H9 (cell line): ENCODE measurements around the gene SHANK1. TPM values are rescaled to one million over a fixed set of nuclear protein-coding genes. Genes with fewer than 3 reads are reported as not detected.

Source experiments
- DNase-seq: peaks from one replicate; pipeline ENCODE4 v3.0.0-alpha.2; 2017
- H2AFZ ChIP-seq: one replicate; pipeline ENCODE4 v1.6.1; 2013; ENCODE audit warnings: mild to moderate bottlenecking, low read length, control low read depth, moderate library complexity
- H2AK5ac ChIP-seq: 2 replicates; pipeline ENCODE4 v1.6.1; 2013; ENCODE audit warnings: low read length, control low read depth, mixed read lengths; ENCODE audit not compliant: insufficient read length
- H2BK120ac ChIP-seq: one replicate; pipeline ENCODE4 v1.6.1; 2013; ENCODE audit warnings: low read depth, mild to moderate bottlenecking, low read length, control low read depth, inconsistent platforms; ENCODE audit not compliant: poor library complexity, severe bottlenecking
- H2BK12ac ChIP-seq: 2 replicates; pipeline ENCODE4 v1.6.1; 2013; ENCODE audit warnings: low read length, control low read depth, mixed read lengths, low read depth; ENCODE audit not compliant: insufficient read length
- H2BK15ac ChIP-seq: 2 replicates; pipeline ENCODE4 v1.6.1; 2013; ENCODE audit warnings: low read depth, low read length, control low read depth
- H2BK20ac ChIP-seq: one replicate; pipeline ENCODE4 v1.6.1; 2013; ENCODE audit warnings: low read depth, mild to moderate bottlenecking, low read length, control low read depth, inconsistent platforms; ENCODE audit not compliant: poor library complexity, severe bottlenecking
- H2BK5ac ChIP-seq: 2 replicates; pipeline ENCODE4 v1.6.1; 2013; ENCODE audit warnings: low read length, control low read depth, mixed read lengths; ENCODE audit not compliant: insufficient read length
- H3K14ac ChIP-seq: 2 replicates; pipeline ENCODE4 v1.6.1; 2013; ENCODE audit warnings: low read length, control low read depth; ENCODE audit not compliant: insufficient read depth
- H3K18ac ChIP-seq: 2 replicates; pipeline ENCODE4 v1.6.1; 2013; ENCODE audit warnings: low read depth, mild to moderate bottlenecking, mixed read lengths, low read length, control low read depth; ENCODE audit not compliant: insufficient read length
- H3K23ac ChIP-seq: 2 replicates; pipeline ENCODE4 v1.6.1; 2013; ENCODE audit warnings: low read length, control low read depth, mixed read lengths, low read depth; ENCODE audit not compliant: insufficient read length
- H3K23me2 ChIP-seq: 2 replicates; pipeline ENCODE4 v1.6.1; 2013; ENCODE audit warnings: low read depth, mild to moderate bottlenecking, mixed read lengths, low read length, control low read depth; ENCODE audit not compliant: insufficient read length, poor library complexity, severe bottlenecking
- H3K27ac ChIP-seq: 2 replicates; pipeline ENCODE4 v1.5.1; 2013; ENCODE audit warnings: low read length, control low read depth, mixed read lengths, low read depth; ENCODE audit not compliant: insufficient read length
- H3K27me3 ChIP-seq: 2 replicates; pipeline ENCODE4 v1.6.1; 2013; ENCODE audit warnings: low read length, control low read depth, inconsistent platforms; ENCODE audit not compliant: insufficient read depth
- H3K4ac ChIP-seq: 2 replicates; pipeline ENCODE4 v1.6.1; 2013; ENCODE audit warnings: low read depth, mild to moderate bottlenecking, control low read depth, inconsistent platforms, low read length, moderate library complexity
- H3K4me1 ChIP-seq: 2 replicates; pipeline ENCODE4 v1.6.1; 2013; ENCODE audit warnings: low read length, control low read depth, inconsistent platforms; ENCODE audit not compliant: insufficient read depth
- H3K4me2 ChIP-seq: 2 replicates; pipeline ENCODE4 v1.6.1; 2013; ENCODE audit warnings: low read length, control low read depth, mixed read lengths; ENCODE audit not compliant: insufficient read length, insufficient read depth
- H3K56ac ChIP-seq: 2 replicates; pipeline ENCODE4 v1.6.1; 2013; ENCODE audit warnings: low read depth, mild to moderate bottlenecking, mixed read lengths, low read length, control low read depth; ENCODE audit not compliant: insufficient read length
- H3K79me1 ChIP-seq: 2 replicates; pipeline ENCODE4 v1.6.1; 2013; ENCODE audit warnings: low read depth, mild to moderate bottlenecking, moderate library complexity, low read length, control low read depth, inconsistent platforms; ENCODE audit not compliant: insufficient read depth, poor library complexity, severe bottlenecking
- H3K79me2 ChIP-seq: 2 replicates; pipeline ENCODE4 v1.6.1; 2013; ENCODE audit warnings: low read length, control low read depth, inconsistent platforms; ENCODE audit not compliant: insufficient read depth
- H3K9ac ChIP-seq: 2 replicates; pipeline ENCODE4 v1.6.1; 2013; ENCODE audit warnings: low read length, control low read depth, mixed read lengths; ENCODE audit not compliant: insufficient read length; ENCODE audit errors: extremely low read depth
- H3K9me3 ChIP-seq: one replicate; pipeline ENCODE4 v1.6.1; 2013; ENCODE audit warnings: low read depth, low read length, inconsistent platforms; ENCODE audit not compliant: control insufficient read depth
- H3T11ph ChIP-seq: one replicate; pipeline ENCODE4 v1.6.1; 2013; ENCODE audit warnings: mild to moderate bottlenecking, low read length, control low read depth, inconsistent platforms
- H4K20me1 ChIP-seq: one replicate; pipeline ENCODE4 v1.6.1; 2013; ENCODE audit not compliant: control insufficient read depth, insufficient read length, insufficient read depth
- H4K5ac ChIP-seq: 2 replicates; pipeline ENCODE4 v1.6.1; 2013; ENCODE audit warnings: low read depth, mild to moderate bottlenecking, mixed read lengths, low read length, control low read depth; ENCODE audit not compliant: insufficient read length
- H4K8ac ChIP-seq: replicated peaks from 2 replicates; pipeline ENCODE4 v1.6.1; 2013; ENCODE audit warnings: low read length, control low read depth, mixed read lengths, low read depth; ENCODE audit not compliant: insufficient read length
- H4K91ac ChIP-seq: 2 replicates; pipeline ENCODE4 v1.6.1; 2013; ENCODE audit warnings: low read depth, mild to moderate bottlenecking, moderate library complexity, mixed read lengths, low read length, control low read depth; ENCODE audit not compliant: insufficient read length
- H3K27ac Mint-ChIP-seq, 3 experiments: 2 replicates in 2 of 3; 3 replicates in 1 of 3; pipeline ENCODE4 v1.8.0; 2020 to 2021; ENCODE audit warnings: mixed read lengths in 3 of 3, mild to moderate bottlenecking in 1 of 3, moderate library complexity in 1 of 3
- H3K27me3 Mint-ChIP-seq: 2 replicates; pipeline ENCODE4 v1.8.0; 2021; ENCODE audit warnings: low read depth, mild to moderate bottlenecking, moderate library complexity, mixed read lengths
- H3K36me3 Mint-ChIP-seq, 3 experiments: 2 replicates in 2 of 3; 3 replicates in 1 of 3; pipeline ENCODE4 v1.8.0; 2020 to 2021; ENCODE audit warnings: low read depth in 3 of 3, mixed read lengths in 3 of 3; ENCODE audit not compliant: insufficient read depth in 1 of 3
- H3K4me1 Mint-ChIP-seq, 2 experiments: 2 replicates each; pipeline ENCODE4 v1.8.0; 2020; ENCODE audit warnings: mixed read lengths in 2 of 2
- H3K4me3 Mint-ChIP-seq, 2 experiments: 2 replicates in 1 of 2; 3 replicates in 1 of 2; pipeline ENCODE4 v1.8.0; 2020 to 2021; ENCODE audit warnings: mild to moderate bottlenecking in 2 of 2, mixed read lengths in 2 of 2, moderate library complexity in 1 of 2
- H3K9me3 Mint-ChIP-seq, 2 experiments: 2 replicates in 1 of 2; 3 replicates in 1 of 2; pipeline ENCODE4 v1.8.0; 2020; ENCODE audit warnings: mild to moderate bottlenecking in 2 of 2, mixed read lengths in 2 of 2, moderate library complexity in 1 of 2
- CTCF ChIP-seq: fragments of 200-600 bp; sonication (generic); conservative IDR thresholded peaks from 3 replicates; pipeline ENCODE4 v1.8.0; 2021; ENCODE audit warnings: antibody characterized with exemption, mild to moderate bottlenecking
- WGBS: extraction: QIAGEN DNeasy Blood & Tissue Kit; methylation state at CpG from one replicate; pipeline ENCODE4 v1.1.7; 2013; ENCODE audit warnings: missing lambda C conversion rate, low lambda C conversion rate, mixed read lengths; ENCODE audit not compliant: insufficient read length; ENCODE audit errors: extremely low coverage; 5-methylcytosine and 5-hydroxymethylcytosine counted together
- total RNA-seq: library from RNA; stranded (reverse); gene quantifications from 2 replicates; pipeline ENCODE4 v1.2.1, GENCODE V29; 2021

SHANK1 gene
- total RNA-seq, 1 experiment from 2014 or later = 1.7 TPM

DNA sequence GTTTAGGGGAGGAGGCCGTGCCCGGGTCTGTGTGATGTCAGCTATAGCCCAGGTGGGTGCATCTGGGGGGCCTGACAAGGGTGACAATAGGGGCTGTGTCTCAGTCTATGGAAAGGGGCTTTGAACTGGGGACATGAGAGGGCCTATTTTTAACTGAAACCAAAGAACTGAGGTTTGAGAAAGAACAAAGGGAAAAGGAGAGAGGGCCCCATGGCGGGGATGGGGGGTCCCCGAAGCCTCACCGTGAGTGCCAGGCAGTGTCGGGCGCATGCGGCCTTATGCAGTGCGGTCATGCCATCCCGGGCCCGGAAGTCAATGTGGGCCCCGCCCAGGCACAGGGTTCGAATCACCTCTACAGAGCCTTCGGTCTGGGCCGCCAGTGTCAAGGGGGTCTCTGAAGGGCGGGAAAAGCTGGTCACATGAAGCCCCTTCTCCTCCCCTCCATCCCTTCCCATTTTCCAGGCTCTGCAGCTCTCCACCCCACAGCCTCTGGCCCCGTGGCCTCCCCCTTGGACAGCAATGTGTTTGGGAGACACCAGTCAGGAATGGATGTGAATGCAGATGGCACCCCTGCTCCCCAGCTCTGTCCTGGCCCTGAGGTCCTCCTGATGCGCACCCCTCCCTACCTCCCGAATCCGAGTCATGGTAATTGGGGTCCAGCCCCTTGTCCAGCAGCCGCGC lies 5.9 kb downstream of the SHANK1 start:
- no peak overlapping the region for H4K8ac ChIP-seq
- no peak overlapping the region; a peak in 1 of 5 replicates for H3K4me3 Mint-ChIP-seq
- H3T11ph ChIP-seq = no peak overlapping the region
- H3K27me3 Mint-ChIP-seq = peaks cover 89% of the 10 kb centered on the region
- no peak overlapping the region for H2AFZ ChIP-seq
- H2BK12ac ChIP-seq = no peak overlapping the region
- no peak overlapping the region for H3K27ac Mint-ChIP-seq
- no peak overlapping the region for H2BK5ac ChIP-seq
- H3K18ac ChIP-seq = no peak overlapping the region
- no peak overlapping the region for H2AK5ac ChIP-seq
- no peak overlapping the region for H3K4ac ChIP-seq
- no peak overlapping the region for H3K9ac ChIP-seq
- H3K79me1 ChIP-seq = no peaks in the 10 kb centered on the region
- H4K91ac ChIP-seq = no peak overlapping the region
- no peak overlapping the region for H2BK15ac ChIP-seq
- H3K4me2 ChIP-seq = no peak overlapping the region
- H3K14ac ChIP-seq = no peak overlapping the region
- H4K5ac ChIP-seq = no peak overlapping the region
- no peak overlapping the region for H2BK20ac ChIP-seq
- no peak overlapping the region for H3K23ac ChIP-seq
- H3K9me3 ChIP-seq = no peaks in the 10 kb centered on the region
- H3K9me3 Mint-ChIP-seq = no peaks in the 10 kb centered on the region
- no peak for DNase-seq
- no peaks in the 10 kb centered on the region for H3K23me2 ChIP-seq
- WGBS = no CpG with 5 or more reads among the region's 22 CpGs
- no peaks in the 10 kb centered on the region for H4K20me1 ChIP-seq
- H3K4me1 ChIP-seq = peaks cover 2% of the 10 kb centered on the region; the same call in 1 of the 2 replicates
- H3K56ac ChIP-seq = no peak overlapping the region
- no peaks in the 10 kb centered on the region for H3K79me2 ChIP-seq
- H2BK120ac ChIP-seq = no peak overlapping the region
- H3K27ac ChIP-seq = no peak overlapping the region
- H3K36me3 Mint-ChIP-seq = no peaks in the 10 kb centered on the region; a peak in 1 of 7 replicates
- TF ChIP-seq CTCF = no peak
- H3K4me1 Mint-ChIP-seq = peaks cover 7 to 16% of the 10 kb centered on the region in 2 experiments; a peak in 3 of 4 replicates
- H3K27me3 ChIP-seq = no peaks in the 10 kb centered on the region; the same call in none of the 2 replicates
